HepG2 (cell line): ENCODE results near the gene PTCD3. TPM values are rescaled to one million over a fixed set of nuclear protein-coding genes. Genes with fewer than 3 reads are reported as not detected.

Experiments
- EEA1 ChIP-seq: sonication (generic); formaldehyde crosslinking; IDR thresholded peaks from 2 replicates; pipeline ENCODE4 v1.5.1; 2020; ENCODE audit warnings: mild to moderate bottlenecking, missing genetic modification reagents, borderline replicate concordance
- HOXA3 ChIP-seq: sonication (generic); formaldehyde crosslinking; IDR thresholded peaks from 2 replicates; pipeline ENCODE4 v1.5.0; 2020; ENCODE audit warnings: missing genetic modification reagents
- JARID2 ChIP-seq: sonication (generic); formaldehyde crosslinking; IDR thresholded peaks from 2 replicates; pipeline ENCODE4 v1.8.1; 2023; ENCODE audit warnings: missing genetic modification reagents, inconsistent platforms; ENCODE audit not compliant: insufficient replicate concordance
- KMT2A ChIP-seq: sonication (generic); formaldehyde crosslinking; IDR thresholded peaks from 2 replicates; pipeline ENCODE4 v1.4.0; 2020; ENCODE audit warnings: missing genetic modification reagents
- MED1 ChIP-seq: sonication (generic); formaldehyde crosslinking; IDR thresholded peaks from 2 replicates; pipeline ENCODE4 v1.4.0; 2020; ENCODE audit warnings: missing genetic modification reagents
- NFIC ChIP-seq: IDR thresholded peaks from 2 replicates; pipeline ENCODE4 v1.6.1; 2012; ENCODE audit warnings: mild to moderate bottlenecking, low read length, inconsistent platforms
- NFYC ChIP-seq: IDR thresholded peaks from 2 replicates; pipeline ENCODE4 v1.6.1; 2016; ENCODE audit warnings: missing genetic modification reagents, missing compliant biosample characterization
- SETDB1 ChIP-seq: sonication (generic); formaldehyde crosslinking; IDR thresholded peaks from 2 replicates; pipeline ENCODE4 v1.5.1; 2020; ENCODE audit warnings: missing genetic modification reagents, mild to moderate bottlenecking, borderline replicate concordance
- SP140L ChIP-seq: sonication (generic); formaldehyde crosslinking; IDR thresholded peaks from 2 replicates; pipeline ENCODE4 v1.4.0; 2020; ENCODE audit warnings: missing genetic modification reagents, borderline replicate concordance
- SUZ12 ChIP-seq: fragments of 150-350 bp; IDR thresholded peaks from 2 replicates; pipeline ENCODE4 v1.6.1; 2014; ENCODE audit warnings: low read depth, low read length
- WIZ ChIP-seq: sonication (generic); formaldehyde crosslinking; IDR thresholded peaks from 2 replicates; pipeline ENCODE4 v1.5.1; 2020; ENCODE audit warnings: mild to moderate bottlenecking, missing genetic modification reagents
- ZMAT3 ChIP-seq: sonication (generic); formaldehyde crosslinking; conservative IDR thresholded peaks from 2 replicates; pipeline ENCODE4 v1.7.0; 2021; ENCODE audit warnings: missing genetic modification reagents
- ZNF124 ChIP-seq: sonication (generic); formaldehyde crosslinking; IDR thresholded peaks from 2 replicates; pipeline ENCODE4 v1.4.0; 2020; ENCODE audit warnings: missing genetic modification reagents
- ZNF225 ChIP-seq: sonication (generic); formaldehyde crosslinking; IDR thresholded peaks from 2 replicates; pipeline ENCODE4 v1.4.0; 2020; ENCODE audit warnings: mild to moderate bottlenecking, missing genetic modification reagents
- ZNF451 ChIP-seq: sonication (generic); formaldehyde crosslinking; IDR thresholded peaks from 2 replicates; pipeline ENCODE4 v1.5.0; 2020; ENCODE audit warnings: mild to moderate bottlenecking, missing genetic modification reagents
- ZNF547 ChIP-seq: sonication (generic); formaldehyde crosslinking; IDR thresholded peaks from 2 replicates; pipeline ENCODE4 v1.5.1; 2020; ENCODE audit warnings: mild to moderate bottlenecking, missing genetic modification reagents
- ZNF776 ChIP-seq: sonication (generic); formaldehyde crosslinking; IDR thresholded peaks from 2 replicates; pipeline ENCODE4 v1.4.0; 2020; ENCODE audit warnings: mild to moderate bottlenecking, missing genetic modification reagents
- polyA plus RNA-seq, 8 experiments: library from polyadenylated mRNA; depleted of rRNA in 3 of 8; stranded (reverse) in 7 of 8; unstranded in 1 of 8; fragments of >200 nt; fragmentation: Illumina TruSeq in 4 of 8; extraction: Trizol in 4 of 8; gene quantifications; 2 replicates each; pipeline versions ENCODE4 v1.2.1 to v1.2.3, GENCODE V29; 2011 to 2016; ENCODE audit warnings: low read depth in 4 of 8, missing spikeins in 1 of 8, mixed read lengths in 1 of 8; ENCODE audit not compliant: insufficient read depth in 1 of 8
- total RNA-seq, 5 experiments: library from RNA; depleted of rRNA; stranded (reverse); fragments of >200 nt; fragmentation: Illumina TruSeq; extraction: Trizol; gene quantifications; 2 replicates each; pipeline ENCODE4 v1.2.3, GENCODE V29; 2016; ENCODE audit warnings: low read depth in 1 of 5
- TF ChIP-seq, protein P1 (sequence below): sonication (generic); formaldehyde crosslinking; IDR thresholded peaks from 2 replicates; pipeline ENCODE4 v1.5.1; 2020; ENCODE audit warnings: missing genetic modification reagents, mild to moderate bottlenecking, borderline replicate concordance
- TF ChIP-seq, protein P2 (sequence below): sonication (generic); formaldehyde crosslinking; IDR thresholded peaks from 2 replicates; pipeline ENCODE4 v1.4.0; 2020; ENCODE audit warnings: missing genetic modification reagents
- TF ChIP-seq, protein P3 (sequence below): sonication (generic); formaldehyde crosslinking; IDR thresholded peaks from 2 replicates; pipeline ENCODE4 v1.5.0; 2020; ENCODE audit warnings: mild to moderate bottlenecking, missing genetic modification reagents, borderline replicate concordance
- TF ChIP-seq, protein P4 (sequence below): sonication (generic); formaldehyde crosslinking; IDR thresholded peaks from 2 replicates; pipeline ENCODE4 v1.8.0; 2022; ENCODE audit warnings: mild to moderate bottlenecking, missing genetic modification reagents, moderate library complexity
- TF ChIP-seq, protein P5 (sequence below): IDR thresholded peaks from 2 replicates; pipeline ENCODE4 v1.6.1; 2012; ENCODE audit warnings: inconsistent platforms

The PTCD3 gene
- total and polyA plus RNA-seq, 2 of the 13 experiments (the other 11 are each of a cell fraction or from before 2014, with no cell fraction given): 124 to 309 TPM

DNA sequence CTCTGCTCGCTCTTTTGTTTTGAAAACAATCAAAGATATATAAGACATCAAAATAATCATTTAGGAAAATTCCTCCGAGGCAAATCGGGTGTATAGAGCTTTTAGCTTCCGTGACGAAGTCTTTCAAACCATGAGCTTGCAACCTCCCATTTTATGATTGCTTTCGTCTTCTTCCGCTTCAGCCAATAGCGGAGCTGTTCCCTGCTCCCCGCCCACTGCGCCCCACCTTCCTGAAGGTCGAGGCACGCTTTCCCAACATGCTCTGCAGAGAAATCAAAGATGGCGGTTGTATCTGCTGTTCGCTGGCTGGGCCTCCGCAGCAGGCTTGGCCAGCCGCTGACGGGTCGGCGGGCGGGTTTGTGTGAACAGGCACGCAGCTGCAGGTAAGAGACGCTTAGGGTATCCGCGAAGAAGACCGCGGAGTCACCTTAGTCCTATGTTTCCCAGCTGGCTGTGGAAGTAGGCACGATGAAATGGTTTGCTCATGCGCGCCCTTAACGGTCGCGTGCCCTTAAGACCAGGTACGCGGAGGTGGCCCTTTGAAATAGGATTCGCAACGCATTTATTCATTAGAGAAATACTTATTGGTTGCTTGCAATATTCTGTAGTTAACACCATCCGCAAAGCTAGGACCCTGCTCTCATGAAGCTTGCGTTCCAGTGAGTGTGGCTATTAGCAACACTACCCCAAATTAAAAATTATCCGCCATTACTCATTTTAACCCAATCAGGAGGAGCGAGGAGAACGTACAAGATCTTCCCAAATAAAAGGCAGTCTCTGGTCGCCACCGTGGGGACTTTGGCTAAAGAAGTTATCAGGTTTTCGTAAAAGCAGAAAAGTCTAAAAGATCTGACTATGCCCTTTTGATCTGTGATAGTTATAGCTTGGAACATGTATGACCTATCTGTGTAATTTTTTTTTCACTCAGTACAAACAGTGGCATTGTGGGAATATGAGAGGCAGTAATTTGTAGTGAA lies at the start of gene PTCD3 (continued):
- 0 out of 2 replicates have a peak, but pooled peaks have one; percentile 72 for TF ChIP-seq NFIC
- TF ChIP-seq, protein P1, sequence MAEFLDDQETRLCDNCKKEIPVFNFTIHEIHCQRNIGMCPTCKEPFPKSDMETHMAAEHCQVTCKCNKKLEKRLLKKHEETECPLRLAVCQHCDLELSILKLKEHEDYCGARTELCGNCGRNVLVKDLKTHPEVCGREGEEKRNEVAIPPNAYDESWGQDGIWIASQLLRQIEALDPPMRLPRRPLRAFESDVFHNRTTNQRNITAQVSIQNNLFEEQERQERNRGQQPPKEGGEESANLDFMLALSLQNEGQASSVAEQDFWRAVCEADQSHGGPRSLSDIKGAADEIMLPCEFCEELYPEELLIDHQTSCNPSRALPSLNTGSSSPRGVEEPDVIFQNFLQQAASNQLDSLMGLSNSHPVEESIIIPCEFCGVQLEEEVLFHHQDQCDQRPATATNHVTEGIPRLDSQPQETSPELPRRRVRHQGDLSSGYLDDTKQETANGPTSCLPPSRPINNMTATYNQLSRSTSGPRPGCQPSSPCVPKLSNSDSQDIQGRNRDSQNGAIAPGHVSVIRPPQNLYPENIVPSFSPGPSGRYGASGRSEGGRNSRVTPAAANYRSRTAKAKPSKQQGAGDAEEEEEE (CRISPR knock-in tag): no peak
- no peak for TF ChIP-seq ZNF776 (CRISPR knock-in tag)
- TF ChIP-seq SP140L (CRISPR knock-in tag): no peak
- no peak for TF ChIP-seq SETDB1 (CRISPR knock-in tag)
- no peak for TF ChIP-seq JARID2 (CRISPR knock-in tag)
- peak; percentile 88 for TF ChIP-seq NFYC (CRISPR knock-in tag)
- no peak for TF ChIP-seq EEA1 (CRISPR knock-in tag)
- peak; percentile 67 for TF ChIP-seq MED1 (CRISPR knock-in tag)
- TF ChIP-seq, protein P2, sequence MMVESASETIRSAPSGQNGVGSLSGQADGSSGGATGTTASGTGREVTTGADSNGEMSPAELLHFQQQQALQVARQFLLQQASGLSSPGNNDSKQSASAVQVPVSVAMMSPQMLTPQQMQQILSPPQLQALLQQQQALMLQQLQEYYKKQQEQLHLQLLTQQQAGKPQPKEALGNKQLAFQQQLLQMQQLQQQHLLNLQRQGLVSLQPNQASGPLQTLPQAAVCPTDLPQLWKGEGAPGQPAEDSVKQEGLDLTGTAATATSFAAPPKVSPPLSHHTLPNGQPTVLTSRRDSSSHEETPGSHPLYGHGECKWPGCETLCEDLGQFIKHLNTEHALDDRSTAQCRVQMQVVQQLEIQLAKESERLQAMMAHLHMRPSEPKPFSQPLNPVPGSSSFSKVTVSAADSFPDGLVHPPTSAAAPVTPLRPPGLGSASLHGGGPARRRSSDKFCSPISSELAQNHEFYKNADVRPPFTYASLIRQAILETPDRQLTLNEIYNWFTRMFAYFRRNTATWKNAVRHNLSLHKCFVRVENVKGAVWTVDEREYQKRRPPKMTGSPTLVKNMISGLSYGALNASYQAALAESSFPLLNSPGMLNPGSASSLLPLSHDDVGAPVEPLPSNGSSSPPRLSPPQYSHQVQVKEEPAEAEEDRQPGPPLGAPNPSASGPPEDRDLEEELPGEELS (CRISPR knock-in tag): no peak
- TF ChIP-seq, protein P3, sequence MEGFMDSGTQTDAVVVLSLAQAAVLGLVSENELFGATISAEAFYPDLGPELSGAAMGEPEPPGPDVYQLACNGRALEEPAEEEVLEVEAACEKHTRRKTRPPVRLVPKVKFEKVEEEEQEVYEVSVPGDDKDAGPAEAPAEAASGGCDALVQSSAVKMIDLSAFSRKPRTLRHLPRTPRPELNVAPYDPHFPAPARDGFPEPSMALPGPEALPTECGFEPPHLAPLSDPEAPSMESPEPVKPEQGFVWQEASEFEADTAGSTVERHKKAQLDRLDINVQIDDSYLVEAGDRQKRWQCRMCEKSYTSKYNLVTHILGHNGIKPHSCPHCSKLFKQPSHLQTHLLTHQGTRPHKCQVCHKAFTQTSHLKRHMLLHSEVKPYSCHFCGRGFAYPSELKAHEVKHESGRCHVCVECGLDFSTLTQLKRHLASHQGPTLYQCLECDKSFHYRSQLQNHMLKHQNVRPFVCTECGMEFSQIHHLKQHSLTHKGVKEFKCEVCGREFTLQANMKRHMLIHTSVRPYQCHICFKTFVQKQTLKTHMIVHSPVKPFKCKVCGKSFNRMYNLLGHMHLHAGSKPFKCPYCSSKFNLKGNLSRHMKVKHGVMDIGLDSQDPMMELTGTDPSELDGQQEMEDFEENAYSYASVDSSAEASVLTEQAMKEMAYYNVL (CRISPR knock-in tag): no peak
- TF ChIP-seq ZNF225 (CRISPR knock-in tag): peak; percentile 84; the same call in 1 of the 2 replicates
- peak; percentile 73; the same call in 1 of the 2 replicates for TF ChIP-seq WIZ (CRISPR knock-in tag)
- TF ChIP-seq ZNF451 (CRISPR knock-in tag): no peak; the same call in 1 of the 2 replicates
- peak; percentile 72; the same call in 1 of the 2 replicates for TF ChIP-seq ZMAT3 (CRISPR knock-in tag)
- TF ChIP-seq, protein P4, sequence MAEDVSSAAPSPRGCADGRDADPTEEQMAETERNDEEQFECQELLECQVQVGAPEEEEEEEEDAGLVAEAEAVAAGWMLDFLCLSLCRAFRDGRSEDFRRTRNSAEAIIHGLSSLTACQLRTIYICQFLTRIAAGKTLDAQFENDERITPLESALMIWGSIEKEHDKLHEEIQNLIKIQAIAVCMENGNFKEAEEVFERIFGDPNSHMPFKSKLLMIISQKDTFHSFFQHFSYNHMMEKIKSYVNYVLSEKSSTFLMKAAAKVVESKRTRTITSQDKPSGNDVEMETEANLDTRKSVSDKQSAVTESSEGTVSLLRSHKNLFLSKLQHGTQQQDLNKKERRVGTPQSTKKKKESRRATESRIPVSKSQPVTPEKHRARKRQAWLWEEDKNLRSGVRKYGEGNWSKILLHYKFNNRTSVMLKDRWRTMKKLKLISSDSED (CRISPR knock-in tag): no peak
- peak; percentile 95 for TF ChIP-seq HOXA3 (CRISPR knock-in tag)
- 0 out of 2 replicates have a peak, but pooled peaks have one; percentile 18 for TF ChIP-seq ZNF124 (CRISPR knock-in tag)
- TF ChIP-seq SUZ12: no peak
- TF ChIP-seq, protein P5, sequence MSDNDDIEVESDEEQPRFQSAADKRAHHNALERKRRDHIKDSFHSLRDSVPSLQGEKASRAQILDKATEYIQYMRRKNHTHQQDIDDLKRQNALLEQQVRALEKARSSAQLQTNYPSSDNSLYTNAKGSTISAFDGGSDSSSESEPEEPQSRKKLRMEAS: peak; percentile 91
- TF ChIP-seq ZNF547 (CRISPR knock-in tag): no peak; the same call in 1 of the 2 replicates
- TF ChIP-seq KMT2A (CRISPR knock-in tag): peak; percentile 98
